ENCODE measurements around the gene B4GALT5.

DNA sequence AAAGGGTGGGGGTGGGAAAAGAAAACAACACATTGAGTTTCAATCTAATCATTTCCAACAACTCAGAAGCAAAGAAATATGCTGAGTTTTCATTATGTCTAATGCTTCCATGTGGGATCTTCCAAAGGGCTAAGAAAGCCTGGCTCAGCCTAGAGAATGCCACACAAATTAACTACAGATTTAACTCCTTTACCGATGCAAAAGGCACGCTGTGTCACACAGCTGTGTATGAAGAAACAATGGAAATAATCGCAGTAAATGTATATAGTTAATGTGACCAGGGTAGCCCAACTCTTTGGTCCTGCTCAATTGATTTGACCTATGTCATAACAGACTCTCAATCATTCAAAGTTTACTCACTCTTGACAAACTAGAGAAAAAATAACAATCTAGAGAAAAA lies 17.8 kb downstream of the B4GALT5 start:
- TF ChIP-seq, protein P1, sequence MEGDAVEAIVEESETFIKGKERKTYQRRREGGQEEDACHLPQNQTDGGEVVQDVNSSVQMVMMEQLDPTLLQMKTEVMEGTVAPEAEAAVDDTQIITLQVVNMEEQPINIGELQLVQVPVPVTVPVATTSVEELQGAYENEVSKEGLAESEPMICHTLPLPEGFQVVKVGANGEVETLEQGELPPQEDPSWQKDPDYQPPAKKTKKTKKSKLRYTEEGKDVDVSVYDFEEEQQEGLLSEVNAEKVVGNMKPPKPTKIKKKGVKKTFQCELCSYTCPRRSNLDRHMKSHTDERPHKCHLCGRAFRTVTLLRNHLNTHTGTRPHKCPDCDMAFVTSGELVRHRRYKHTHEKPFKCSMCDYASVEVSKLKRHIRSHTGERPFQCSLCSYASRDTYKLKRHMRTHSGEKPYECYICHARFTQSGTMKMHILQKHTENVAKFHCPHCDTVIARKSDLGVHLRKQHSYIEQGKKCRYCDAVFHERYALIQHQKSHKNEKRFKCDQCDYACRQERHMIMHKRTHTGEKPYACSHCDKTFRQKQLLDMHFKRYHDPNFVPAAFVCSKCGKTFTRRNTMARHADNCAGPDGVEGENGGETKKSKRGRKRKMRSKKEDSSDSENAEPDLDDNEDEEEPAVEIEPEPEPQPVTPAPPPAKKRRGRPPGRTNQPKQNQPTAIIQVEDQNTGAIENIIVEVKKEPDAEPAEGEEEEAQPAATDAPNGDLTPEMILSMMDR (IDR thresholded peaks at IDR 0.05 in 8 of 11, conservative IDR thresholded peaks at IDR 0.05 in 3 of 11) = no peak
- no peak for TF ChIP-seq POLR2A (IDR thresholded peaks at IDR 0.05)

Measured in spleen (tissue), 7 donors.